Breast epithelium (tissue), 4 donors: Measurements from ENCODE around the gene ST6GALNAC6. TPM values are rescaled to one million over a fixed set of nuclear protein-coding genes. Genes with fewer than 3 reads are reported as not detected.

Experiments
- DNase-seq, 2 donors: peaks; one replicate each; pipeline ENCODE4 v3.0.0-alpha.2; 2019; ENCODE audit warnings: low spot score in 2 of 2
- H3K27ac ChIP-seq, 2 donors: fragments of 200-600 bp; sonication (generic) in 1 of 2; one replicate each; pipeline ENCODE4 v1.5.1; 2016 to 2019; ENCODE audit warnings: mild to moderate bottlenecking in 1 of 2
- H3K27me3 ChIP-seq, 2 donors: fragments of 200-600 bp; sonication (generic) in 1 of 2; one replicate each; pipeline versions ENCODE4 v1.5.1 to v1.6.0; 2017 to 2019; ENCODE audit warnings: control low read depth in 1 of 2, mild to moderate bottlenecking in 1 of 2
- H3K36me3 ChIP-seq: fragments of 200-600 bp; one replicate; pipeline ENCODE4 v1.5.1; 2019
- H3K4me1 ChIP-seq, 2 donors: fragments of 200-600 bp; sonication (generic); one replicate each; pipeline ENCODE4 v1.5.1; 2016 to 2019; ENCODE audit warnings: control low read depth in 1 of 2
- H3K4me3 ChIP-seq, 3 donors: fragments of 200-600 bp; sonication (generic); 1 replicate in 2 of 3; 2 replicates in 1 of 3; pipeline ENCODE4 v1.5.1; 2016 to 2019; ENCODE audit warnings: mild to moderate bottlenecking in 3 of 3, moderate library complexity in 2 of 3
- H3K9me3 ChIP-seq, 2 donors: fragments of 200-600 bp; sonication (generic) in 1 of 2; one replicate each; pipeline ENCODE4 v1.5.1; 2016 to 2019; ENCODE audit warnings: control low read depth in 1 of 2
- CTCF ChIP-seq, 3 donors: fragments of 450-650 bp; IDR thresholded peaks; one replicate each; pipeline ENCODE4 v1.5.1; 2016 to 2017; ENCODE audit warnings: antibody characterized with exemption in 3 of 3, mild to moderate bottlenecking in 3 of 3, moderate library complexity in 3 of 3
- POLR2A ChIP-seq: fragments of 450-650 bp; IDR thresholded peaks from one replicate; pipeline ENCODE4 v1.6.1; 2016; ENCODE audit warnings: antibody characterized with exemption, mild to moderate bottlenecking, moderate library complexity
- POLR2AphosphoS5 ChIP-seq, 3 donors: sonication (generic); formaldehyde crosslinking; IDR thresholded peaks; one replicate each; pipeline ENCODE4 v1.6.1; 2017; ENCODE audit warnings: antibody characterized with exemption in 3 of 3
- intact Hi-C: fragments of 100-400 bp; cut with DNase I; formaldehyde crosslinking; loops from one replicate; pipeline ENCODE4 v1.15.1; 2023; ENCODE audit warnings: low total_unique reads
- total RNA-seq, 3 donors: library from RNA; depleted of rRNA; stranded (reverse); fragments of >200 nt; gene quantifications; one replicate each; pipeline ENCODE4 v1.1.0, GENCODE V29; 2016

Gene ST6GALNAC6
- total RNA-seq, 3 donors from 2014 or later = 61.5 to 175 (median 103) TPM

- DNase-seq = no peak
- Histone ChIP-seq H3K4me1 (no peaks in the 10 kb centered on the region), H3K9me3 (peaks cover 7 to 14% of the 10 kb centered on the region in 2 donors), H3K27me3 (no peaks in the 10 kb centered on the region), H3K4me3 (peak overlapping the region; percentile 61 to 94 (median 64)), H3K27ac (peak overlapping the region; percentile 76 to 94), H3K36me3 (no peaks in the 10 kb centered on the region)
- TF ChIP-seq POLR2AphosphoS5 (IDR thresholded peaks at IDR 0.05) (no peak), CTCF (IDR thresholded peaks at IDR 0.05) (no peak), POLR2A (no peak)
- intact Hi-C loops = no loop called here
Observed at GRCh38 chr9:127853312-127854183, 45.9 kb downstream of the ST6GALNAC6 start.

- H3K27ac ChIP-seq = peak overlapping the region; percentile 76 to 94
- H3K27me3 ChIP-seq = no peaks in the 10 kb centered on the region
- H3K4me1 ChIP-seq = no peaks in the 10 kb centered on the region
- no peaks in the 10 kb centered on the region for H3K36me3 ChIP-seq
- H3K4me3 ChIP-seq = peak overlapping the region; percentile 61 to 94 (median 64)
- DNase-seq = no peak
- intact Hi-C loops = no loop called here
- peaks cover 7 to 14% of the 10 kb centered on the region in 2 donors for H3K9me3 ChIP-seq
- TF ChIP-seq CTCF (IDR thresholded peaks at IDR 0.05) = no peak
- TF ChIP-seq POLR2A = no peak
- no peak for TF ChIP-seq POLR2AphosphoS5 (IDR thresholded peaks at IDR 0.05)
Observed at GRCh38 chr9:127852829-127853228, 46.6 kb downstream of the ST6GALNAC6 start.

- intact Hi-C loops = no loop called here
- Histone ChIP-seq H3K27ac (peak overlapping the region in 1 of 2 donors; percentile 43), H3K27me3 (no peaks in the 10 kb centered on the region), H3K4me1 (peaks cover 11% of the 10 kb centered on the region in 2 donors), H3K4me3 (peak overlapping the region; percentile 39 to 64 (median 61)), H3K9me3 (peaks cover 7 to 14% of the 10 kb centered on the region in 2 donors), H3K36me3 (no peaks in the 10 kb centered on the region)
- TF ChIP-seq POLR2A (no peak), CTCF (IDR thresholded peaks at IDR 0.05) (no peak), POLR2AphosphoS5 (IDR thresholded peaks at IDR 0.05) (no peak)
- DNase-seq = no peak
Observed at GRCh38 chr9:127850286-127850830, 49.0 kb downstream of the ST6GALNAC6 start.

GRCh38 chr9:127848756-127849504 is 50.5 kb downstream of the ST6GALNAC6 start:
- peak overlapping the region in 1 of 2 donors; percentile 43 for H3K27ac ChIP-seq
- peak overlapping the region in 1 of 3 donors; percentile 61 for H3K4me3 ChIP-seq

More at GRCh38 chr9:127848756-127849504, 50.5 kb downstream of the ST6GALNAC6 start:
- intact Hi-C loops = no loop called here
- DNase-seq = no peak
- Histone ChIP-seq H3K27me3 (no peaks in the 10 kb centered on the region), H3K4me1 (peaks cover 11 to 17% of the 10 kb centered on the region in 2 donors), H3K9me3 (peaks cover 7 to 14% of the 10 kb centered on the region in 2 donors), H3K36me3 (no peaks in the 10 kb centered on the region)
- TF ChIP-seq POLR2A (no peak), CTCF (IDR thresholded peaks at IDR 0.05) (no peak), POLR2AphosphoS5 (IDR thresholded peaks at IDR 0.05) (no peak)
